Right renal cortex interstitium (tissue), 3 donors: ENCODE results near the gene UBAP2L. TPM values are rescaled to one million over a fixed set of nuclear protein-coding genes. Genes with fewer than 3 reads are reported as not detected.
"Not testable (repeated sequence)": the region's sequence is repeated elsewhere in the genome, so short reads cannot be mapped to it uniquely, and the experiment has no call there.

Source experiments
- DNase-seq, 3 donors: peaks; one replicate each; pipeline ENCODE4 v3.0.0-alpha.2; 2013; ENCODE audit warnings: low read depth in 3 of 3, low spot score in 2 of 3
- polyA plus RNA-seq, 3 donors: library from polyadenylated mRNA; unstranded; fragments of 120-200 nt; gene quantifications; one replicate each; pipeline ENCODE4 v1.2.1, GENCODE V29; 2013; ENCODE audit not compliant: insufficient read length in 3 of 3

UBAP2L gene
- polyA plus RNA-seq, 3 donors = 164 to 178 (median 166) TPM

DNA sequence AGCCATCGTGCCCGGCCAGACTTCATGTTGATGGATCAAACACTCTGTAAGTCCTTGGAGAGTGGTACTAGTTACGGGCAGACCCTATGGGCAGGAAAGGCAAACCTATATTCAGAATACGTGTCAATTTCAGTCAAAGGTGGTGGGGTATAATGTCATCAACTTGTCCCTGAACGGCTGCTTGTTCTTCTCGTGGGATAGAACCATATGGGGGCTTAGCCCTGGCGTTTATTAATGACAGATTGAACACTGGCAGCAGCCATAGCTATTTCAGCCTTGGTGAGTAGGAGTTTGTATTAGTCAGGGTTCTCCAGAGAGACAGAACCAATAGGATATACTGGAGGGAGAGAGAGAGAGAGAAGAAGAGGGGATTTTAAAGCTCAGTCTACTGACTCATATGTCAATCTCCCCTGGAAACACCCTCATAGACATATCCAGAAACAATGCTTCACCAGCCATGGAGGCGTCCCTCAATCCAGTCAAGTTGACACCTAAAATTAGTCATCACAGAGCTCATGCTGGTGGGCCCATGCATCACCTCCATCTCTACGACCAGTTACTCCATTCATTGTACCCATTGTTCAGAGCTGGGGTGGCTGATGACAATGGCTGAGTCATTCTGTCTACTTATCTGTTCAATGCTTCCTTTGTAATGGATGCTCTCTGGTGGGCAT, 84.0 kb downstream of the UBAP2L start:
- no peak for DNase-seq

DNA sequence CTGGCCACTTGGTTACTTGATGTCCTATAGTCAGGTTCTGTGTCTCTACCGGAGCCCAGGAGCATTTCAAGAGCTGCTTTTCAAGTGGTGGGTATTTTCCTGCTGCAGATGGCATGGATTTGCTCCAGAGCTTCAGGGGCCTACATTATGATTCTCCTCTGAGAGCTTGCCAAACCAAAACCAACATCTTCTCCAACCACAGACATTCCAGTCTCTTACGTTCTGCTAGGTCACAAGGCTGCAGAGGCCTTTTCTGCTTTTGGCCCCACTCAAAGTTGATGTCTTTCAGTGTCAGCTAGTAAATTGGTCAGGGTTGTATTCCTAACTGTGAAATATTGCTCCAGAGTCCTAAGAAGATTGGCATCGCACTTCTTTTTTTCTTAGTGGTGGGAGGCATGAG, 85.4 kb downstream of the UBAP2L start:
- no peak for DNase-seq

DNA sequence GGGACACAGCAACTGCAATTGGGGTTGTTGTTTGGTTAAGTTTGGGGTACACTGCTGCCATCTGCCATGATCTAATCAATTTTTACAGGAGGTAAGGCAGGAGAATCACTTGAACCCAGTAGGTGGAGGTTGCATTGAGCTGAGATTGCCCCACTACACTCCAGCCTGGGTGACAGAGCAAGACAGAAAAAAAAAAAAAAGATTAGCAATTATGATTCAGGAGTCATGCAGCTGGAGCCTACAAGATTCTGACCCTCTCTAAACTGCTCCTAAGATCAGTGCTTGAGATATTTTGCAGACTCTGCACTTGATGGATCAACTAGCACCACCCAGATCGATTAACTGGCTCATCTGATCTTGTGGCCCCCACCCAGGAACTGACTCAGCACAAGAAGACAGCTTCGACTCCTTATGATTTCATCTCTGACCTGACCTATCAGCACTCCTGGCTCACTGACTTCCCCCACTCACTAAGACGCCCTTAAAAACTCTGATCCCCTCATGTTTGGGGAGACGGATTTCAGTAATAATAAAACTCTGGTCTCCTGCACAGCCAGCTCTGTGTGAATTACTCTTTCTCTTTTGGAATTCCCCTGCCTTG, 87.0 kb downstream of the UBAP2L start:
- DNase-seq = not testable (repeated sequence)

DNA sequence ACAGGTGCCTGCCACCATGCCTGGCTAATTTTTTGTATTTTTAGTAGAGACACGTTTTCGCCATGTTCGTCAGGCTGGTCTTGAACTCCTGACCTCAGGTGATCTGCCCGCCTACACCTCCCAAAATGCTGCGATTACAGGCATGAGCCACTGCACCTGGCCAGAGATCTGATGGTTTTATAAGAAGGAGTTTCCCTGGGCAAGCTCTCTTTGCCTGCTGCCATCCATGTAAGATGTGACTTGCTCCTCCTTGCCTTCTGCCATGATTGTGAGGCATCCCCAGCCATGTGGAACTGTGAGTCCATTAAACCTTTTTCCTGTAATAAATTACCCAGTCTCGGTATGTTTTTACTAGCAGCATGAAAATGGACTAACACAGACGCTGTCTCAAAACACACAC, 88.4 kb downstream of the UBAP2L start:
- not testable (repeated sequence) for DNase-seq

DNA sequence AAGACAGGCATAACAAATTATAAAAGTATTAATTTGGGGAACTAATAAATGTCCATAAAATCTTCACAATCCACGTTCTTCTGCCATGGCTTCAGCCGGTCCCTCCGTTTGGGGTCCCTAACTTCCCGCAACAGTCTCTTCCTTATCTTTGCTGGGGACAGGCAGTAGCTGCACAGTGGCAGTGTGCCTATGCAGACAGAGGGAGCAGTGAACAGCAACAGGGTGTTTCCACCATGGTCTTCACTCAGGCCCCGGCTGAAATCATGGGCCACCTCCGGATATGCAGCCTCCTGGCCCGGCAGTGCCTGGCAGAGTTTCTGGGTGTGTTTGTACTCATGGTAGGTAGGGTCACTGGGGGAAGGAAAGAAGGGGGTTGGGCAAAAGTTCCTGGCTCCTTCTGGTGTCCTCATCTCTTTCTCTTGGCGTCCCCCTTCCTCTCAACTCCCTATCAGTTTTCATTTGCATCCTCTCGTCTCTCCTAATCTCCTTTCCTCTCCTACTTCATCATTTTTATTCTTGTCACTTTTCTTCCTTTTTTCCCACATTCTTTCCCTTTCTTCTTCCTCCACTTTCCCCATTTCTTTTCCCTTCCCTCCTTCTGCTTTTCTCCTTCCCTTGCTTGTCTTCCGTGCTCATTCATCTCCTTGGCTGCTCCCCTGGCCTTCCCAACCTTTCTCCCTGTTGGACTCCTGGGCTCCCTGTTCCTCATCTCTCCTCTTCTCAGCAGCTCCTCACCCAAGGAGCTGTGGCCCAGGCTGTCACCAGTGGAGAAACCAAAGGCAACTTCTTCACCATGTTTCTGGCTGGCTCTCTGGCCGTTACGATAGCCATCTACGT, 91.7 kb downstream of the UBAP2L start:
- not testable (repeated sequence) for DNase-seq

DNA sequence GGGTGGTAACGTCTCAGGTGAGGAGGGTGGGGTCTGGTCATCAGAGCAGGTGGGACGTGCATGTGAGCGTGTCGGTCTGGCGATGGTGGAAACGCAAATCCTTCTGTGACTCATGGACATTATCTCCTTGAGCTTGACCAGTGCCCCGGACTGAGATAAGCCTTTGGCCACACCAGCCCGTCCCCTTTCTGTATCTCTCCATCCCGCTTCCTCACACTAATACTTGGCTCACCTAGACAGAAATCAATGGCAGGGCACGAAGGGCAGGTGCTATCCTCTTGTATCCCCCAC, 92.3 kb downstream of the UBAP2L start:
- DNase-seq = no peak

DNA sequence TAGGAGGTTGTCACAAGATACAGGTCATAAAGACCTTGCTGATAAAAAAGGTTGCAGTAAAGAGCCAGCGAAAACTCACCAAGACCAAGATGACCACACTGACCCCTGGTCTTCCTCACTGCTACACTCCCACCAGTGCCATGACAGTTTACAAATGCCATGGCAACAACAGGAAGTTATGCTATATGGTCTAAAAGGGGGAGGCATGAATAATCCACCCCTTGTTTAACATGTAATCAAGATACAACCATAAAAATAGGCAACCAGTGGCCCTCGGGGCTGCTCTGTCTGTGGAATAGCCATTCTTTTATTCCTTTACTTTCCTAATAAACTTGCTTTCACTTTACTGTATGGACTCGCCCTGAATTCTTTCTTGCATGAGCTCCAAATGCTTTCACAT, 93.5 kb downstream of the UBAP2L start:
- DNase-seq = not testable (repeated sequence)

DNA sequence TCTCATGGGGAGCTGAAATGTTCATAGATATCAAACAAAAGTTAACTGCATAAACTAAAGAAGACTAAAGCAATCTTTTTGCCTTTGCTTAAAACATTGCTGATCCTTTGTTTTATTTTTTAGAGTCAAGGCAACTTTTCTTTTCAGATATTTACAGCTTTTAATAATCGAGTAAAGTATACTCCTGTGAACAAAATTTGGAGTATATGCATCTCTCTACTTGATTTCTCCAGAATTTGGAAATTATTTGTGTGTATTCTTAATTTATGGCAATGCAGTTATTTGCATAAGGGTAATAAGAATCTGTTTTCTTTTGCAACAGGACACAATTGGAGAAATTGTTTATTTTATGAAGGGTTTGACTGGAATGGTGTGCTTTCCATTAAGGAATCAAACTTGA, 95.9 kb downstream of the UBAP2L start:
- no peak for DNase-seq

DNA sequence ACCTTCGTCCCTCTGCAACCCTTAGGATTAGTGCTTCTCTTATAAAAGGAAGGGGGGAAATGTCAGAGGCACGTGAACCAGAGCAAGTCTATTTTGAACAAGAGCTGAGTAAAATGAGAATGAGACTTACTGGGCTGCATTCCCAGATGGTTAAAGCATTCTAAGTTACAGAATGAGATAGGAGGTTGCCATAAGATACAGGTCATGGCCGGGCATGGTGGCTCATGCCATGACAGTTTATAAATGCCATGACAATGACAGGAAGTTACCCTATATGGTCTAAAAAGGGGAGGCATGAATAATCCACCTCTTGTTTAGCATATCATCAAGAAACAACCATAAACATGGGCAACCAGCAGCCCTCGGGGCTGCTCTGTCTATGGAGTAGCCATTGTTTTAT, 97.6 kb downstream of the UBAP2L start:
- DNase-seq = no peak

Other genes starting within 250 kb of the UBAP2L start
- gene JTB, start 243.3 kb upstream of the UBAP2L start, polyA plus RNA-seq = 100 to 1,000 TPM; 102 to 114 (median 114) TPM
- 100 to 1,000 TPM; 178 to 193 (median 182) TPM for gene RAB13, start 234.6 kb upstream of the UBAP2L start, polyA plus RNA-seq
- 1,000 to 10,000 TPM; 3,554 to 3,620 (median 3,570) TPM for gene RPS27, start 230.2 kb upstream of the UBAP2L start, polyA plus RNA-seq
- under 1 TPM; 0.03 to 0.04 (median 0.04) TPM for gene NUP210L, start 65.9 kb upstream of the UBAP2L start, polyA plus RNA-seq
- 100 to 1,000 TPM; 270 to 291 (median 275) TPM for gene TPM3, start 28.9 kb upstream of the UBAP2L start, polyA plus RNA-seq
- not detected for gene CFAP141, start 14.6 kb upstream of the UBAP2L start, polyA plus RNA-seq
- gene HAX1, start 51.7 kb downstream of the UBAP2L start, polyA plus RNA-seq = 10 to 100 TPM; 81.7 to 83.6 (median 82.4) TPM
- gene AQP10, start 100.1 kb downstream of the UBAP2L start, polyA plus RNA-seq = under 1 TPM in 2 of 3 donors, not detected in 1; 0.07 to 0.18 TPM
- gene ATP8B2, start 104.6 kb downstream of the UBAP2L start, polyA plus RNA-seq = 10 to 100 TPM; 24.5 to 26.1 (median 24.6) TPM
- 1 to 10 TPM; 6.0 to 7.1 (median 6.2) TPM for gene IL6R, start 184.4 kb downstream of the UBAP2L start, polyA plus RNA-seq